ENCODE data around the gene XAGE3. TPM values are rescaled to one million over a fixed set of nuclear protein-coding genes. Genes with fewer than 3 reads are reported as not detected.
"Not testable (repeated sequence)": the region's sequence is repeated elsewhere in the genome, so short reads cannot be mapped to it uniquely, and the experiment has no call there.

The XAGE3 gene
- total RNA-seq (2021; ENCODE audit: unreplicated experiment) (not detected), Bru-seq, nascent RNA (not detected), BruChase-seq, experiment 1, labeled RNA remaining after a 2-hour chase (not detected), BruChase-seq, experiment 2, labeled RNA remaining after a 6-hour chase (not detected)
- not detected for polyA plus RNA-seq (2012; ENCODE audit: insufficient read length)
- long read RNA-seq = 0 reads

- ChIA-PET CTCF (no interaction called here), POLR2A (no interaction called here)
- no peak for DNase-seq (ENCODE audit: low read depth, low spot score)
- intact Hi-C loops (cut with micrococcal nuclease; ENCODE audit: unreplicated experiment) = no loop called here
- no peak within 1 kb of the TSS for H3K4me3 ChIP-seq (ENCODE audit: low read depth in 2 of 2, low read length in 2 of 2)
- H3K9me3 ChIP-seq (ENCODE audit: control insufficient read depth, insufficient read depth, low read depth, low read length) = no peaks in the 10 kb centered on the region
- H3K36me3 ChIP-seq (ENCODE audit: control insufficient read depth, insufficient read depth, low read length) = no peaks in the 10 kb centered on the region
- in situ Hi-C loops (cut with HindIII; ENCODE audit: low pct_unique_long_range_greater_than_20kb, low sequenced_read_pairs) = no loop called here
- H3K4me1 ChIP-seq (ENCODE audit: control insufficient read depth, insufficient read depth, low read length) = no peaks in the 10 kb centered on the region
- no peak for TF ChIP-seq TCF7L2 (IDR thresholded peaks at IDR 0.05; ENCODE audit: low read depth, low read length)
- no peak for TF ChIP-seq POLR2AphosphoS5 (IDR thresholded peaks at IDR 0.05; ENCODE audit: low read depth, low read length)
- TF ChIP-seq CTCF (IDR thresholded peaks at IDR 0.05) = no peak
- TF ChIP-seq SIN3A (IDR thresholded peaks at IDR 0.05; ENCODE audit: borderline replicate concordance, insufficient read depth, low read depth, low read length) = no peak
- no peak for TF ChIP-seq REST (IDR thresholded peaks at IDR 0.05; ENCODE audit: insufficient read depth in 1 of 2, low read depth in 2 of 2, low read length in 1 of 2)
- BruUV-seq (replicated peaks) = no TSS peak
- peaks cover 2% of the 10 kb centered on the region; the same call in 1 of the 2 replicates for H3K27me3 ChIP-seq (ENCODE audit: control insufficient read depth, insufficient read depth, low read length)
- no peak within 1 kb of the TSS for H3K27ac ChIP-seq (ENCODE audit: low read length)
- ATAC-seq = no peak
Observed at GRCh38 chrX:52867610-52868348, at the start of gene XAGE3. XAGE3 (minus strand) TSS chrX:52868083; CDS start chrX:52867133, 950 bp downstream.

- H3K4me1 ChIP-seq (ENCODE audit: control insufficient read depth, insufficient read depth, low read length); ATAC-seq; DNase-seq (ENCODE audit: low read depth, low spot score); in situ Hi-C loops (cut with HindIII; ENCODE audit: low pct_unique_long_range_greater_than_20kb, low sequenced_read_pairs); intact Hi-C loops (cut with micrococcal nuclease; ENCODE audit: unreplicated experiment); BruUV-seq (replicated peaks); H3K36me3 ChIP-seq (ENCODE audit: control insufficient read depth, insufficient read depth, low read length); H3K27me3 ChIP-seq (ENCODE audit: control insufficient read depth, insufficient read depth, low read length); CTCF ChIA-PET; POLR2A ChIA-PET; H3K9me3 ChIP-seq (ENCODE audit: control insufficient read depth, insufficient read depth, low read depth, low read length); H3K27ac ChIP-seq (ENCODE audit: low read length); H3K4me3 ChIP-seq (ENCODE audit: low read depth in 2 of 2, low read length in 2 of 2): not testable (repeated sequence)
Observed at GRCh38 chrX:52914704-52915103, 46.8 kb upstream of the XAGE3 start.

GRCh38 chrX:52913681-52914080, 45.8 kb upstream of the XAGE3 start:
- BruUV-seq (replicated peaks); intact Hi-C loops (cut with micrococcal nuclease; ENCODE audit: unreplicated experiment); H3K36me3 ChIP-seq (ENCODE audit: control insufficient read depth, insufficient read depth, low read length); CTCF ChIA-PET; in situ Hi-C loops (cut with HindIII; ENCODE audit: low pct_unique_long_range_greater_than_20kb, low sequenced_read_pairs); POLR2A ChIA-PET; H3K9me3 ChIP-seq (ENCODE audit: control insufficient read depth, insufficient read depth, low read depth, low read length); H3K27me3 ChIP-seq (ENCODE audit: control insufficient read depth, insufficient read depth, low read length); H3K4me1 ChIP-seq (ENCODE audit: control insufficient read depth, insufficient read depth, low read length); H3K4me3 ChIP-seq (ENCODE audit: low read depth in 2 of 2, low read length in 2 of 2); DNase-seq (ENCODE audit: low read depth, low spot score); H3K27ac ChIP-seq (ENCODE audit: low read length); ATAC-seq: not testable (repeated sequence)

- ATAC-seq = peak; percentile 56; the same call in 1 of the 2 replicates
- H3K27me3 ChIP-seq (ENCODE audit: control insufficient read depth, insufficient read depth, low read length); intact Hi-C loops (cut with micrococcal nuclease; ENCODE audit: unreplicated experiment); H3K9me3 ChIP-seq (ENCODE audit: control insufficient read depth, insufficient read depth, low read depth, low read length); CTCF ChIA-PET; in situ Hi-C loops (cut with HindIII; ENCODE audit: low pct_unique_long_range_greater_than_20kb, low sequenced_read_pairs); BruUV-seq (replicated peaks); H3K4me1 ChIP-seq (ENCODE audit: control insufficient read depth, insufficient read depth, low read length); H3K27ac ChIP-seq (ENCODE audit: low read length); POLR2A ChIA-PET; H3K36me3 ChIP-seq (ENCODE audit: control insufficient read depth, insufficient read depth, low read length); DNase-seq (ENCODE audit: low read depth, low spot score); H3K4me3 ChIP-seq (ENCODE audit: low read depth in 2 of 2, low read length in 2 of 2): not testable (repeated sequence)
Observed at GRCh38 chrX:52909313-52909969, 41.6 kb upstream of the XAGE3 start.

- H3K9me3 ChIP-seq (ENCODE audit: control insufficient read depth, insufficient read depth, low read depth, low read length); ATAC-seq; H3K27me3 ChIP-seq (ENCODE audit: control insufficient read depth, insufficient read depth, low read length); in situ Hi-C loops (cut with HindIII; ENCODE audit: low pct_unique_long_range_greater_than_20kb, low sequenced_read_pairs); CTCF ChIA-PET; H3K4me3 ChIP-seq (ENCODE audit: low read depth in 2 of 2, low read length in 2 of 2); BruUV-seq (replicated peaks); H3K4me1 ChIP-seq (ENCODE audit: control insufficient read depth, insufficient read depth, low read length); H3K36me3 ChIP-seq (ENCODE audit: control insufficient read depth, insufficient read depth, low read length); POLR2A ChIA-PET; intact Hi-C loops (cut with micrococcal nuclease; ENCODE audit: unreplicated experiment); DNase-seq (ENCODE audit: low read depth, low spot score); H3K27ac ChIP-seq (ENCODE audit: low read length): not testable (repeated sequence)
Observed at GRCh38 chrX:52907900-52908299, 40.0 kb upstream of the XAGE3 start.
